Gastrocnemius medialis (tissue), 4 donors: ENCODE data around the gene SF3B3. TPM values are rescaled to one million over a fixed set of nuclear protein-coding genes. Genes with fewer than 3 reads are reported as not detected.

Experiments used
- ATAC-seq, 2 donors: fragments of 150-250 bp; one replicate each; pipeline ENCODE4 v1.9.1; 2016
- DNase-seq, 2 donors: peaks; one replicate each; pipeline ENCODE4 v3.0.0-alpha.2; 2019
- H3K27ac ChIP-seq, 4 donors: fragments of 200-600 bp; sonication (generic); 1 replicate in 1 of 4; 2 replicates in 3 of 4; pipeline ENCODE4 v1.5.1; 2016 to 2018; ENCODE audit warnings: mild to moderate bottlenecking in 2 of 4, moderate library complexity in 1 of 4
- H3K27me3 ChIP-seq, 3 donors: fragments of 200-600 bp; sonication (generic) in 2 of 3; 1 replicate in 1 of 3; 2 replicates in 2 of 3; pipeline versions ENCODE4 v1.5.1 to v1.6.0; 2016 to 2019; ENCODE audit warnings: mild to moderate bottlenecking in 1 of 3, moderate library complexity in 1 of 3
- H3K36me3 ChIP-seq, 2 donors: fragments of 200-600 bp; sonication (generic) in 1 of 2; one replicate each; pipeline ENCODE4 v1.5.1; 2017 to 2018
- H3K4me1 ChIP-seq, 2 donors: fragments of 200-600 bp; sonication (generic) in 1 of 2; one replicate each; pipeline ENCODE4 v1.5.1; 2016 to 2017; ENCODE audit warnings: mild to moderate bottlenecking in 2 of 2
- H3K4me3 ChIP-seq, 4 donors: fragments of 200-600 bp; sonication (generic) in 3 of 4; 1 replicate in 1 of 4; 2 replicates in 3 of 4; pipeline ENCODE4 v1.5.1; 2016 to 2019; ENCODE audit warnings: mild to moderate bottlenecking in 2 of 4
- H3K9me3 ChIP-seq, 3 donors: fragments of 200-600 bp; sonication (generic) in 2 of 3; 1 replicate in 1 of 3; 2 replicates in 2 of 3; pipeline ENCODE4 v1.5.1; 2016 to 2019
- CTCF ChIP-seq, 5 experiments: fragments of 450-650 bp in 3 of 5; fragments of 200-600 bp in 2 of 5; sonication (generic) in 2 of 5; IDR thresholded peaks in 4 of 5; conservative IDR thresholded peaks in 1 of 5; 1 replicate in 4 of 5; 2 replicates in 1 of 5; pipeline ENCODE4 v1.5.1; 2016 to 2019; ENCODE audit warnings: antibody characterized with exemption in 5 of 5, mild to moderate bottlenecking in 3 of 5, moderate library complexity in 3 of 5
- POLR2A ChIP-seq, 2 donors: fragments of 450-650 bp; IDR thresholded peaks; one replicate each; pipeline ENCODE4 v1.6.1; 2017; ENCODE audit warnings: antibody characterized with exemption in 2 of 2, mild to moderate bottlenecking in 2 of 2, moderate library complexity in 2 of 2
- in situ Hi-C, 4 donors: fragments of 200-750 bp; cut with MboI; loops; one replicate each; pipeline versions ENCODE4 v1.15.0 to v1.8.0; 2017; ENCODE audit warnings: low sequenced_read_pairs in 4 of 4
- intact Hi-C: fragments of 100-400 bp; cut with DNase I; formaldehyde crosslinking; loops from one replicate; pipeline ENCODE4 v1.15.1; 2023; ENCODE audit warnings: low total_unique reads
- total RNA-seq, 4 donors: library from RNA; depleted of rRNA; stranded (reverse); fragments of >200 nt; gene quantifications; one replicate each; pipeline versions ENCODE4 v1.1.0 to v1.2.3, GENCODE V29; 2016

SF3B3 gene
- total RNA-seq, 4 donors from 2014 or later: 71.0 to 110 (median 97.2) TPM

GRCh38 chr16:70563636-70564035 lies 40.0 kb downstream of the SF3B3 start:
- H3K4me1 ChIP-seq: peaks cover 0 to 26% of the 10 kb centered on the region in 2 donors
- H3K9me3 ChIP-seq: no peaks in the 10 kb centered on the region
- intact Hi-C loops: no loop called here
- TF ChIP-seq CTCF (IDR thresholded peaks at IDR 0.05 in 4 of 5, conservative IDR thresholded peaks at IDR 0.05 in 1 of 5) (no peak), POLR2A (IDR thresholded peaks at IDR 0.05) (no peak)
- no peak overlapping the region for H3K4me3 ChIP-seq
- H3K27me3 ChIP-seq: no peaks in the 10 kb centered on the region
- peaks cover 2 to 99% of the 10 kb centered on the region in 2 donors for H3K36me3 ChIP-seq
- ATAC-seq (peak in 1 of 2 donors; percentile 9), DNase-seq (no peak)
- peak overlapping the region in 3 of 4 donors; percentile 12 to 84 (median 35) for H3K27ac ChIP-seq
- in situ Hi-C loops: no loop called here

- ATAC-seq (no peak), DNase-seq (peak in 1 of 2 donors; percentile 35)
- TF ChIP-seq POLR2A (IDR thresholded peaks at IDR 0.05) (no peak), CTCF (IDR thresholded peaks at IDR 0.05 in 4 of 5, conservative IDR thresholded peaks at IDR 0.05 in 1 of 5) (no peak)
- Histone ChIP-seq H3K36me3 (peaks cover 2 to 98% of the 10 kb centered on the region in 2 donors), H3K4me1 (peaks cover 0 to 26% of the 10 kb centered on the region in 2 donors), H3K9me3 (no peaks in the 10 kb centered on the region), H3K4me3 (no peak overlapping the region), H3K27me3 (no peaks in the 10 kb centered on the region), H3K27ac (peak overlapping the region in 3 of 4 donors; percentile 12 to 52 (median 35))
- intact Hi-C loops: no loop called here
- in situ Hi-C loops: no loop called here
These were observed 41.4 kb downstream of the SF3B3 start for GRCh38 chr16:70565053-70565452.

GRCh38 chr16:70568601-70569237 lies 45.1 kb downstream of the SF3B3 start:
- H3K9me3 ChIP-seq: no peaks in the 10 kb centered on the region
- peaks cover 11 to 39% of the 10 kb centered on the region in 2 donors for H3K4me1 ChIP-seq
- no peak for TF ChIP-seq CTCF (IDR thresholded peaks at IDR 0.05 in 4 of 5, conservative IDR thresholded peaks at IDR 0.05 in 1 of 5)
- no peak for TF ChIP-seq POLR2A (IDR thresholded peaks at IDR 0.05)
- H3K4me3 ChIP-seq: no peak overlapping the region
- peaks cover 0 to 86% of the 10 kb centered on the region in 2 donors for H3K36me3 ChIP-seq
- no peaks in the 10 kb centered on the region for H3K27me3 ChIP-seq
- ATAC-seq: no peak
- DNase-seq: no peak
- intact Hi-C loops (no loop called here), in situ Hi-C loops (no loop called here)
- H3K27ac ChIP-seq: peak overlapping the region; percentile 27 to 95 (median 51)

- no peaks in the 10 kb centered on the region for H3K9me3 ChIP-seq
- intact Hi-C loops: no loop called here
- peaks cover 19 to 49% of the 10 kb centered on the region in 2 donors for H3K4me1 ChIP-seq
- peaks cover 0 to 76% of the 10 kb centered on the region in 2 donors for H3K36me3 ChIP-seq
- H3K4me3 ChIP-seq: no peak overlapping the region
- H3K27ac ChIP-seq: peak overlapping the region in 2 of 4 donors; percentile 56 to 95
- no peaks in the 10 kb centered on the region for H3K27me3 ChIP-seq
- ATAC-seq: no peak
- TF ChIP-seq CTCF (IDR thresholded peaks at IDR 0.05 in 4 of 5, conservative IDR thresholded peaks at IDR 0.05 in 1 of 5): no peak
- no peak for TF ChIP-seq POLR2A (IDR thresholded peaks at IDR 0.05)
- DNase-seq: no peak
- in situ Hi-C loops: no loop called here
These were observed 46.1 kb downstream of the SF3B3 start for GRCh38 chr16:70569752-70570151.
